Superior temporal gyrus (tissue), 1 donor: ENCODE data around the gene MOV10L1.

Experiments used
- DNase-seq: peaks from one replicate; pipeline ENCODE4 v3.0.0-alpha.2; 2016; ENCODE audit errors: extremely low spot score

The MOV10L1 gene

GRCh38 chr22:50104141-50104544 is 14.3 kb downstream of the MOV10L1 start:
- no peak for DNase-seq

GRCh38 chr22:50105208-50106100 is 15.6 kb downstream of the MOV10L1 start:
- DNase-seq: no peak

- DNase-seq: no peak
Measured at GRCh38 chr22:50107529-50107928, 17.7 kb downstream of the MOV10L1 start.

- DNase-seq: no peak
Measured at GRCh38 chr22:50111056-50111455, 21.2 kb downstream of the MOV10L1 start.

- DNase-seq: no peak
Measured at GRCh38 chr22:50112151-50113118, 22.6 kb downstream of the MOV10L1 start.

- no peak for DNase-seq
Measured at GRCh38 chr22:50114221-50115021, 24.6 kb downstream of the MOV10L1 start.

GRCh38 chr22:50115693-50116092 is 25.9 kb downstream of the MOV10L1 start:
- DNase-seq: no peak

GRCh38 chr22:50117168-50117762 is 27.5 kb downstream of the MOV10L1 start:
- DNase-seq: no peak

GRCh38 chr22:50118129-50118528 is 28.3 kb downstream of the MOV10L1 start:
- DNase-seq: no peak

- DNase-seq: no peak
Measured at GRCh38 chr22:50118557-50119168, 28.9 kb downstream of the MOV10L1 start.

GRCh38 chr22:50119169-50119767 is 29.5 kb downstream of the MOV10L1 start:
- no peak for DNase-seq

GRCh38 chr22:50119768-50120251 is 30.0 kb downstream of the MOV10L1 start:
- DNase-seq: no peak

GRCh38 chr22:50121202-50121740 is 31.5 kb downstream of the MOV10L1 start:
- no peak for DNase-seq

- DNase-seq: no peak
Measured at GRCh38 chr22:50123119-50123518, 33.3 kb downstream of the MOV10L1 start.

GRCh38 chr22:50125029-50125428 is 35.2 kb downstream of the MOV10L1 start:
- DNase-seq: no peak

- DNase-seq: no peak
Measured at GRCh38 chr22:50129121-50129736, 39.4 kb downstream of the MOV10L1 start.

GRCh38 chr22:50131894-50132293 is 42.1 kb downstream of the MOV10L1 start:
- no peak for DNase-seq

- no peak for DNase-seq
Measured at GRCh38 chr22:50134481-50134880, 44.7 kb downstream of the MOV10L1 start.

GRCh38 chr22:50136581-50137015 is 46.8 kb downstream of the MOV10L1 start:
- no peak for DNase-seq
